Anterior cingulate cortex (tissue), 58 donors: Measurements from ENCODE around the gene ANO1.
"Not testable (repeated sequence)": the region's sequence is repeated elsewhere in the genome, so short reads cannot be mapped to it uniquely, and the experiment has no call there.

Experiments
- DNase-seq, 58 donors: peaks; one replicate each; lab custom pipeline; 2025; lab: John Stamatoyannopoulos, UW

The ANO1 gene

DNA sequence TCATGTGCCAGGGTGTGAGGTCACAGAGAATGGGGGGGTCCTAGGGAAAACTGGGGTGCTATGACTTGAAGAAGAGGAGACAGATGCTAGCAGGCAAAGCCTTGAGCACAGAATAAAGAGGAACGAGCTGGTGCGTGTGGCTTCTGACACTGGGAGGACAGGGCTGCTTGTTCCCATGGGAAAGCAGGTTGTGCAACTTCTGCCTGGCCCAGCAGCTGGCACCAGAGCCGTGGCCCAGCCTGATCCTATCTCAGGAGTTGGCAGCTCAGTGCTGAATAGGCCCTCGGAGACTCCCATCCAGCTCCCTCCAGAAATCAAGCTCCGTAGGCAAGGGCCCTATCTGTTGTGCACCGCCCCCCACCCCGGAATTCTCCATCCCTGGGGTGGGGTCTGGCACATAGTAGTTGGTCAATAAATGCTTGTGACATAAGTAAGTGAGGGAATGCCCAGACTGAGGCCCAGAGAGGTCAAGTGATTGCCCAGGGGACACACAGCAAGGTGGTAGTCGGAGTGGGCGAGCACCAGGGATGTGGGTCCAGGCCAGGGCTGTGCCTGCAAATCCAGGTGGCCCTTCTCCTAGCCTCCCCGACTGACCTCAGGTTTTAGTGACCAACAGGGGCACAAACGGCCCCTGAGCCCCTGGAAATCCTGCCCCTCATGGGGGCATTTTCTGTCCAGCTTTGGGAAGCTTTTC is 105.5 kb downstream of the ANO1 start:
- no peak for DNase-seq

GRCh38 chr11:70184396-70184795 is 106.3 kb downstream of the ANO1 start:
- no peak for DNase-seq

GRCh38 chr11:70185348-70186055 is 107.4 kb downstream of the ANO1 start:
- no peak for DNase-seq

DNA sequence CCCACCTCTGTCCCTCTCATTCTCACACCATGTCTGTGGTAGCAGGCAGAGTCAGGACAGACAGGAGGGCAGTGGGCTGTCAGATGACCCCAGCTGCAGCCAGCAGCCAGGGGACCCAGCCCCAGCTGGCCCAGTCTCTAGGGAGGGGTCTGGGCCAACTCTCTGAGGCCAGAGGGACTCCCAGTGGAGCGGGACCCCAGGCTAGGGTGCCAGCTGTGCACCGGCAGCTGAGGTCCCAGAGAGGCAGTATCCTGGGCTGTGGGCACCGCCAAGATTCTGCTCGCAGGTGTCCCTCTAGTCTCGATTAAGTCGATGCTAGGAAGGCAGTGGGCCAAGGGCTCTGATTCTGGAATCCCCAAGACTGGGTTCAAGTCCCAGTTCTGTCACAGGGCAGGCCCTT is 108.3 kb downstream of the ANO1 start:
- no peak for DNase-seq

- DNase-seq: no peak
These were observed 108.8 kb downstream of the ANO1 start for GRCh38 chr11:70186936-70187335.

- no peak for DNase-seq
These were observed 109.7 kb downstream of the ANO1 start for GRCh38 chr11:70187771-70188170.

- no peak for DNase-seq
These were observed 111.5 kb downstream of the ANO1 start for GRCh38 chr11:70189622-70190021.

- peak in 34 of 58 donors; percentile 3 to 69 (median 16) for DNase-seq
These were observed 113.5 kb downstream of the ANO1 start for GRCh38 chr11:70191495-70192140.

GRCh38 chr11:70192666-70193410 is 114.7 kb downstream of the ANO1 start:
- DNase-seq: no peak

DNA sequence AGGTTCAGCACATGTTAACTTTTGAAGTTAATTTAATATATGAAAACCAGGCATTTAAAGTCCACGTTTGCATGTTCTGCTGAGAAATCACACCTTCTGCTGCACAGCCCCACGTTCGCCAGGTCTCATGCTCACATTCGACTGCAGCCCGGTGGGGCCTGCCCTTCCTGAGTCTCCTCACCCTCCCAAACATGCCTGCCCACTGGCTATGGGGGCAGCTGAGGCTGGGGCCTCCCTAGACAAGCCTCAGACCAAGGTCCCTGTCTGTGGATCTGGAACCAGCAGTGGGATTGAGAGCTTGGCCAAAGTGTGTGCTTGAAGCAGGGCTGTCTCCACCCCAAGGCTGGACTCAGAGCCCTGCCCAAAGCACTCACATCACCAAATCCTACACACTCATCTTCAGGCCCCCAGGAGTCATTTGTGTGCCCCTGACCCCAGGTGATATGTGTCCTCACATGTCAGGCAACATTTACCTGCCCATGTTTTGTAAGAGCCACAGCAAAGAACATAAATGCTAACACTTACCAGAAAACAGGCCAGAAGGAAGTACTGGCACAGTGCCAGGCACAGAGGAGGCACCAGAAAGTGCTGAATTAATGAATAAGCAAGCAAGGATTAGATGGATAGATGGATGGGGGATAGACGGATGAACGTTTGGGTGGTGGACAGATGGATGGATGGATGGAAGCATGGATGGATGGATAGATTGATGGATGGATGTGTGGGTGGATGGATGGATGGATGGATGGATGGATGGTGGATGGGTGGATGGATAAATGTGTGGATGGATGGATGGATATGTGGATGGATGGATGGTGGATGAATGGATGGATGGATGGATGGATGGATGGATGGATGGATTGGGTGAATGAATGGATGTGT is 115.5 kb downstream of the ANO1 start:
- DNase-seq: no peak

- no peak for DNase-seq
These were observed 117.0 kb downstream of the ANO1 start for GRCh38 chr11:70194792-70195791.

DNA sequence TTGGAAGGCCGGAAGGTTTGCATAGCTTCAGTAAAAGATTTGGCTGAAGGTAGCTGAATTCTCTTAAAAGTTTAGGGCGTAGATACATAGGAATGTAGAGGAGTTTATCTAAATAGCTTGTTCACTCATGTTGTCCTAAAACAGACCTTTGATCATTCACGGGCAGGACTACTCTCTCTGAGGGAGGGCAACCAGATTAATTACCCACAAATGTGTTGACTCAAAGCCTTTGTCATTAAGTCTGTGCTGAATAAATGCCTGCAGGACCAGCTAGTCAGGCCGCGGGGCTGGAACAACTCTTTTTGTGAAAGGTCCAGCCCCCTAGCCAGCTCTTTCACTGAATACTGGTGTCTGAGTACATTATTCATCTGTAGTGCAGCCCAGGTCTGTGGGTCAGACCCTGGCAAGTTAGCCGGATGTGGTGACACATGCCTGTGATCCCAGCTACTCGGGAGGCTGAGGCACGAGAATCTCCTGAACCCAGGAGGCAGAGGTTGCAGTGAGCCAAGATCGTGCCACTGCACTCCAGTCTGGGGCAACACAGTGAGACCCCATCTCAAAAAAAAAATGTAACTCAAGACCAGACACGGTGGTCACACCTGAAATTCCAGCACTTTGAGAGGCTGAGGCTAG is 122.2 kb downstream of the ANO1 start:
- DNase-seq: no peak

DNA sequence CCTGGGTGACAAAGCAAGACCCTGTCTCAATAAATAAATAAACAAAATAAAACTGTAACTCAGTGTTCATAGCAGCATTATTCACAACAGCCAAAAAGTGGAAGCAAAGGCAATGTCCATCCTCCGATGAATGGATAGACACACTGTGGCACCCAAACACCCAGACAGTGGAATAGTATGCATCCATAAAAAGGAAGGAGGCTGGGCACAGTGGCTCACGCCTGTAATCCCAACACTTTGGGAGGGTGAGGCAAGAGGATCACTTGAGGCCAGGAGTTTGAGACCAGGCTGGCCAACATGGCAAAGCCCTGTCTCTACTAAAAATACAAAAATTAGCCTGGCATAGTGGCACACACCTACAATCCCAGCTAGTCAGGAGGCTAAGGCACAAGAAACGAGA is 122.9 kb downstream of the ANO1 start:
- not testable (repeated sequence) for DNase-seq

- peak in 1 of 58 donors; percentile 15 for DNase-seq
These were observed 124.1 kb downstream of the ANO1 start for GRCh38 chr11:70201882-70202861.

DNA sequence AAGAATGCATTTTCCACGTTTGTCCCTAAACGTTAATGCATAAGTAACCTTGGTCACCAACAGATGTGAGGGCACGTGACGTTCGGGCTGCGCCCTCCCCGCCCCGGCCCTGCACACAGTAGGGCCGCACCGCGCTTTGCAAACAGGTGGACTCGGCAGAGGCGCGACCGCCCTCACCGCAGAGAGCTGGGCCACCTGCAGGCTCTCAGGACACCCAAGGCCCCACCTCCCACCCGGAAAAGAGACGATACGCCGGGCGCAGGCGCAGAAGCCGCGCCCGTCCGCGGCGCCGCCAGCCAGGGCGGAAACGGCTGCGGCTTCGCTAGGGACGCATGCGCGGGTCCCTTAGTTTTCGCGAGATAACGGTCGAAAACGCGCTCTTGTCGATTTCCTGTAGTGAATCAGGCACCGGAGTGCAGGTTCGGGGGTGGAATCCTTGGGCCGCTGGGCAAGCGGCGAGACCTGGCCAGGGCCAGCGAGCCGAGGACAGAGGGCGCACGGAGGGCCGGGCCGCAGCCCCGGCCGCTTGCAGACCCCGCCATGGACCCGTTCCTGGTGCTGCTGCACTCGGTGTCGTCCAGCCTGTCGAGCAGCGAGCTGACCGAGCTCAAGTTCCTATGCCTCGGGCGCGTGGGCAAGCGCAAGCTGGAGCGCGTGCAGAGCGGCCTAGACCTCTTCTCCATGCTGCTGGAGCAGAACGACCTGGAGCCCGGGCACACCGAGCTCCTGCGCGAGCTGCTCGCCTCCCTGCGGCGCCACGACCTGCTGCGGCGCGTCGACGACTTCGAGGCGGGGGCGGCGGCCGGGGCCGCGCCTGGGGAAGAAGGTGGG is 125.0 kb downstream of the ANO1 start, which contains the start of gene FADD:
TSS of gene FADD (plus strand) at position 377 of the 831 bp plus-strand sequence. CDS start at position 541, 164 bp downstream.
- peak in 57 of 58 donors; percentile 30 to 91 (median 81) for DNase-seq
